Measurements from ENCODE around the gene SYT2. TPM values are rescaled to one million over a fixed set of nuclear protein-coding genes. Genes with fewer than 3 reads are reported as not detected.

The SYT2 gene
- polyA plus RNA-seq, 1 of the 3 experiments (the other 2 are of a cell fraction): 0.03 TPM

GRCh38 chr1:202628646-202629215 lies 81.5 kb downstream of the SYT2 start:
- no peaks in the 10 kb centered on the region; a peak in 1 of 4 replicates for H3K4me1 ChIP-seq (ENCODE audit: control insufficient read depth in 1 of 2, insufficient read depth in 2 of 2, low read depth in 1 of 2, low read length in 1 of 2)
- CTCF ChIA-PET: interaction anchor here (1.2 to 2.2 kb wide), 3 partner anchors 28 to 164 kb away, joined by 3 to 7 read pairs (median 7); no protein-coding TSS in a partner anchor
- no peak overlapping the region for H3K9ac ChIP-seq

GRCh38 chr1:202627841-202628565 lies 82.3 kb downstream of the SYT2 start:
- ChIA-PET CTCF (interaction anchor here (1.2 to 2.2 kb wide), 3 partner anchors 28 to 164 kb away, joined by 3 to 7 read pairs (median 7); no protein-coding TSS in a partner anchor), POLR2A (no interaction called here)
- Histone ChIP-seq H3K4me3 (ENCODE audit: low read depth in 2 of 2, low read length in 1 of 2) (no peak overlapping the region), H3K79me2 (ENCODE audit: insufficient read depth) (no peaks in the 10 kb centered on the region), H3K4me1 (ENCODE audit: control insufficient read depth in 1 of 2, insufficient read depth in 2 of 2, low read depth in 1 of 2, low read length in 1 of 2) (peaks cover 0 to 5% of the 10 kb centered on the region in 2 experiments; a peak in 3 of 4 replicates), H3K9me2 (no peaks in the 10 kb centered on the region), H3F3A (replicated peaks; ENCODE audit: insufficient read depth) (no peaks in the 10 kb centered on the region), H3K36me3 (replicated peaks in 1 of 2; ENCODE audit: control insufficient read depth in 1 of 2, insufficient read depth in 2 of 2, low read length in 1 of 2) (no peaks in the 10 kb centered on the region), H3K9me3 (no peaks in the 10 kb centered on the region), H3K27ac (ENCODE audit: low read depth in 2 of 2, low read length in 1 of 2) (no peak overlapping the region), H3K4me2 (no peak overlapping the region), H2AFZ (ENCODE audit: low read depth) (no peak overlapping the region), H3K9ac (no peak overlapping the region), H3K27me3 (ENCODE audit: insufficient read depth) (no peaks in the 10 kb centered on the region; the same call in 1 of the 2 replicates), H4K20me1 (ENCODE audit: insufficient read depth) (no peaks in the 10 kb centered on the region)
- no peak for DNase-seq
- 71% methylated on average over 7 of the region's 13 CpGs for WGBS (ENCODE audit: low lambda C conversion rate)
- no peak for TF ChIP-seq USF2 (IDR thresholded peaks at IDR 0.05; ENCODE audit: borderline replicate concordance, low read depth, low read length)
- no peak for TF ChIP-seq SMC3 (IDR thresholded peaks at IDR 0.05; ENCODE audit: low read depth, low read length)
- no peak for TF ChIP-seq GATA2 (CRISPR knock-in tag; IDR thresholded peaks at IDR 0.05)
- no peak for TF ChIP-seq FOSL2 (IDR thresholded peaks at IDR 0.05; ENCODE audit: borderline replicate concordance, low read depth)
- TF ChIP-seq TAF1 (IDR thresholded peaks at IDR 0.05; ENCODE audit: borderline replicate concordance, low read depth, low read length): no peak
- no peak for TF ChIP-seq YY1 (IDR thresholded peaks at IDR 0.05; ENCODE audit: low read depth)
- TF ChIP-seq RFX5 (IDR thresholded peaks at IDR 0.05; ENCODE audit: low read length): no peak
- no peak for TF ChIP-seq RAD21 (IDR thresholded peaks at IDR 0.05; ENCODE audit: low read length)
- no peak for TF ChIP-seq MEF2A (IDR thresholded peaks at IDR 0.05; ENCODE audit: borderline replicate concordance, low read depth)
- TF ChIP-seq NRF1 (IDR thresholded peaks at IDR 0.05; ENCODE audit: low read depth, low read length): no peak
- TF ChIP-seq SIN3A (IDR thresholded peaks at IDR 0.05; ENCODE audit: borderline replicate concordance, low read depth, low read length): no peak
- TF ChIP-seq CTCF (IDR thresholded peaks at IDR 0.05): no peak
- TF ChIP-seq TCF12 (IDR thresholded peaks at IDR 0.05): no peak
- TF ChIP-seq MXI1 (IDR thresholded peaks at IDR 0.05; ENCODE audit: low read depth, low read length): no peak
- no peak for TF ChIP-seq CHD2 (IDR thresholded peaks at IDR 0.05; ENCODE audit: low read length, partially characterized antibody)
- no peak for TF ChIP-seq RCOR1 (IDR thresholded peaks at IDR 0.05; ENCODE audit: low read length)

More at GRCh38 chr1:202628646-202629215, 81.5 kb downstream of the SYT2 start:
- POLR2A ChIA-PET: no interaction called here
- Histone ChIP-seq H3F3A (replicated peaks; ENCODE audit: insufficient read depth) (no peaks in the 10 kb centered on the region), H3K27ac (ENCODE audit: low read depth in 2 of 2, low read length in 1 of 2) (no peak overlapping the region), H3K9me2 (no peaks in the 10 kb centered on the region), H4K20me1 (ENCODE audit: insufficient read depth) (no peaks in the 10 kb centered on the region), H3K9me3 (no peaks in the 10 kb centered on the region), H3K27me3 (ENCODE audit: insufficient read depth) (no peaks in the 10 kb centered on the region; the same call in 1 of the 2 replicates), H3K4me3 (ENCODE audit: low read depth in 2 of 2, low read length in 1 of 2) (no peak overlapping the region), H3K36me3 (replicated peaks in 1 of 2; ENCODE audit: control insufficient read depth in 1 of 2, insufficient read depth in 2 of 2, low read length in 1 of 2) (no peaks in the 10 kb centered on the region), H3K79me2 (ENCODE audit: insufficient read depth) (no peaks in the 10 kb centered on the region), H2AFZ (ENCODE audit: low read depth) (no peak overlapping the region), H3K4me2 (no peak overlapping the region)
- 83% methylated on average over 4 of the region's 7 CpGs for WGBS (ENCODE audit: low lambda C conversion rate)
- no peak for DNase-seq
- TF ChIP-seq NFIC (IDR thresholded peaks at IDR 0.05; ENCODE audit: borderline replicate concordance) (no peak), POLR2AphosphoS5 (IDR thresholded peaks at IDR 0.05; ENCODE audit: low read depth, low read length) (no peak), ZBTB33 (IDR thresholded peaks at IDR 0.05; ENCODE audit: borderline replicate concordance, low read depth) (no peak), MXI1 (IDR thresholded peaks at IDR 0.05; ENCODE audit: low read depth, low read length) (no peak), MAX (IDR thresholded peaks at IDR 0.05; ENCODE audit: low read depth) (no peak), FOXM1 (IDR thresholded peaks at IDR 0.05; ENCODE audit: low read depth) (no peak), GABPA (IDR thresholded peaks at IDR 0.05; ENCODE audit: low read depth) (no peak)

Data from SK-N-SH (cell line).